K562 (cell line): ENCODE data around the gene CDC42EP1. TPM values are rescaled to one million over a fixed set of nuclear protein-coding genes. Genes with fewer than 3 reads are reported as not detected.
A peak's percentile ranks its signal among the peaks of the same experiment; 100 is the strongest.

Experiments
- CXXC5 ChIP-seq: fragments of 250-450 bp; sonication (Bioruptor Pico); IDR thresholded peaks from 2 replicates; pipeline ENCODE4 v1.8.0; 2022; ENCODE audit warnings: inconsistent platforms, mild to moderate bottlenecking, moderate library complexity
- FOSL1 ChIP-seq: fragments of 200-800 bp; sonication (Bioruptor generic); conservative IDR thresholded peaks from 2 replicates; pipeline ENCODE4 v1.6.1; 2016; ENCODE audit warnings: missing genetic modification characterization, missing compliant biosample characterization
- HDAC8 ChIP-seq: fragments of 450-650 bp; IDR thresholded peaks from 2 replicates; pipeline ENCODE4 v1.6.1; 2016; ENCODE audit warnings: mild to moderate bottlenecking, missing genetic modification characterization, moderate library complexity, missing compliant biosample characterization
- JUND ChIP-seq, 2 experiments: IDR thresholded peaks; 2 replicates in 1 of 2; 3 replicates in 1 of 2; pipeline ENCODE4 v1.6.1; 2011; ENCODE audit warnings: borderline replicate concordance in 2 of 2, low read depth in 2 of 2, low read length in 2 of 2, improper control_type of control experiment in 1 of 2, missing biosample characterization in 1 of 2, missing genetic modification characterization in 1 of 2, missing genetic modification reagents in 1 of 2
- KAT8 ChIP-seq: fragments of 450-650 bp; IDR thresholded peaks from 2 replicates; pipeline ENCODE4 v1.6.1; 2016; ENCODE audit warnings: low read depth, mild to moderate bottlenecking
- KDM5B ChIP-seq: fragments of 200-600 bp; sonication (generic); IDR thresholded peaks from 2 replicates; pipeline ENCODE4 v1.6.1; 2012; ENCODE audit warnings: low read depth, mild to moderate bottlenecking, moderate library complexity, low read length, control low read depth, inconsistent platforms; ENCODE audit not compliant: insufficient replicate concordance
- MEF2D ChIP-seq: conservative IDR thresholded peaks from 2 replicates; pipeline ENCODE4 v1.6.1; 2016; ENCODE audit warnings: low read depth, missing genetic modification characterization, missing compliant biosample characterization
- NRF1 ChIP-seq, 2 experiments: fragments of 450-650 bp; IDR thresholded peaks in 1 of 2; conservative IDR thresholded peaks in 1 of 2; 2 replicates each; pipeline ENCODE4 v1.6.1; 2014; ENCODE audit warnings: mild to moderate bottlenecking in 2 of 2
- PHF21A ChIP-seq: fragments of 450-650 bp; IDR thresholded peaks from 2 replicates; pipeline ENCODE4 v1.6.1; 2017; ENCODE audit warnings: low read depth, borderline replicate concordance
- SRF ChIP-seq, 2 experiments: fragments of 250-450, 450-650 bp in 1 of 2; sonication (Bioruptor Pico) in 1 of 2; sonication (generic) in 1 of 2; formaldehyde crosslinking; IDR thresholded peaks; 2 replicates each; pipeline versions ENCODE4 v1.5.0 to v1.5.1; 2020 to 2022; ENCODE audit warnings: mild to moderate bottlenecking in 1 of 2, missing genetic modification reagents in 1 of 2
- STAT5A ChIP-seq: IDR thresholded peaks from 2 replicates; pipeline ENCODE4 v1.6.1; 2012; ENCODE audit warnings: low read length, inconsistent platforms, borderline replicate concordance
- ZNF561 ChIP-seq: fragments of 450-650 bp; formaldehyde crosslinking; conservative IDR thresholded peaks from 2 replicates; pipeline ENCODE4 v1.4.0; 2020; ENCODE audit warnings: mild to moderate bottlenecking, moderate library complexity
- ZNF717 ChIP-seq: fragments of 250-450 bp; sonication (Bioruptor Pico); IDR thresholded peaks from 2 replicates; pipeline ENCODE4 v1.5.0; 2021
- ZNF764 ChIP-seq: fragments of 250-450 bp; sonication (Bioruptor Pico); IDR thresholded peaks from 2 replicates; pipeline ENCODE4 v1.4.0; 2020; ENCODE audit warnings: low read depth, mild to moderate bottlenecking, moderate library complexity
- ZNF79 ChIP-seq: fragments of 250-450 bp; sonication (Bioruptor Pico); IDR thresholded peaks from 2 replicates; pipeline ENCODE4 v1.4.0; 2020; ENCODE audit warnings: low read depth, mild to moderate bottlenecking, moderate library complexity
- polyA plus RNA-seq, 8 experiments: library from polyadenylated mRNA; depleted of rRNA in 4 of 8; stranded (reverse) in 5 of 8; unstranded in 3 of 8; fragments of >200 nt; fragmentation: Nextera tagmentation in 2 of 8; fragmentation: Illumina TruSeq in 1 of 8; extraction: Ambion mirVana in 2 of 8; extraction: Trizol in 1 of 8; gene quantifications; 2 replicates each; pipeline versions ENCODE4 v1.2.1 to v1.2.3, GENCODE V29; 2011 to 2014; ENCODE audit warnings: inconsistent platforms in 1 of 8, missing spikeins in 1 of 8
- total RNA-seq, 7 experiments: library from RNA; depleted of rRNA in 6 of 7; stranded (reverse); fragments of >200 nt in 6 of 7; fragmentation: Illumina TruSeq in 2 of 7; extraction: Trizol in 2 of 7; gene quantifications; 2 replicates each; pipeline versions ENCODE4 v1.2.1 to v1.2.3, GENCODE V29; 2011 to 2021; ENCODE audit warnings: low replicate concordance in 1 of 7
- TF ChIP-seq, protein P1 (sequence below): sonication (generic); formaldehyde crosslinking; IDR thresholded peaks from 2 replicates; pipeline ENCODE4 v1.8.0; 2022; ENCODE audit warnings: missing genetic modification reagents, mild to moderate bottlenecking, moderate library complexity, borderline replicate concordance
- TF ChIP-seq, protein P2 (sequence below): fragments of 250-450 bp; sonication (Bioruptor Pico); IDR thresholded peaks from 2 replicates; pipeline ENCODE4 v1.5.1; 2021; ENCODE audit warnings: mild to moderate bottlenecking
- TF ChIP-seq, protein P3 (sequence below): sonication (generic); formaldehyde crosslinking; IDR thresholded peaks from 2 replicates; pipeline ENCODE4 v1.9.0; 2022; ENCODE audit warnings: mild to moderate bottlenecking, missing genetic modification reagents
- TF ChIP-seq, protein P4 (sequence below): IDR thresholded peaks from 2 replicates; pipeline ENCODE4 v1.6.1; 2016; ENCODE audit warnings: missing genetic modification characterization, missing compliant biosample characterization
- TF ChIP-seq, protein P5 (sequence below): IDR thresholded peaks from 2 replicates; pipeline ENCODE4 v1.6.1; 2012; ENCODE audit warnings: low read depth, low read length, improper control_type of control experiment, borderline replicate concordance

Gene CDC42EP1
- total and polyA plus RNA-seq, 9 of the 15 experiments (the other 6 are each of a cell fraction or from before 2014, with no cell fraction given), result 0.67 to 70.2 (median 7.3) TPM

DNA sequence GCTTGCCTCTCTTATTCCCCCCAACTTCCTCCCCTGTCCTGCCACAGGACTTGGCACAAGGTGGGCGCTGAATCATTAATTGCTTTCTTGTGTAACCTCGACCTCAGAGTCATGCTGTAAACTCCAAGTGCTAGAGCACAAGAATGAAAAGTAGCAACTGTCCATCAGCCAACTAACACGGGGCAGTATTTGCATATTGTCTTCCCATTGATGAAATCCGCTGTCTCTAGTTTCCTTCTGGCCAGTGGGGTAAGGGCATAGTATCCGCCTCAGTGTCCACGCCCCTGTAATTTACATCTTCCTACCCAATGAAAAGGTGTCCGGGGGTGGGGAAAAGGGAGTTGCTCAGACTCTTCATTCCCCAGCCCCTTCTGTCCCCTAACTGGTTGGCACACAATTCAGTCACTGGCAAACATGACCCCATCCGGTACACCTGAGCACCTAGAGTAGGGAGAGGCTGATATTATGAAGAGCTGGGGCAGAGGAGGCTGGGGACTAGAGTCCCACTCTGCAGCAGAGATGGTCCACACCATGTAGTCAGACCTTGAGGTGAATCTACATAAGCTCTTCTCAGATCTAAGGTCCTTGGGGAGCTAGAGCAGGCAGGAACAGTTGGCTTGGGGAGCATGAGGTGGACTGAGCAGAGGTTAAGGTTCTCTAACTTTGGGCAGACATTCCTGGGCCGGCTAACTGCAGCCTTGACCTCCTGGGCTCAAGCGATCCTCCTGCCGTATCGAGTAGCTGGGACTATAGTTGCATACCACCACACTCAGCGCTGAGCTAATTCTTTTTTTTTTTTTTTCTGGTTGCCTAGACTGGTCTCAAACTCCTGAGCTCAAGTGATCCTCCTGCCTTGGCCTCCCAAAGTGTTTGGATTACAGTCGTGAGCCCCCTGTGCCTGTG is 41.5 kb downstream of the CDC42EP1 start (continued):
- TF ChIP-seq, protein P1, sequence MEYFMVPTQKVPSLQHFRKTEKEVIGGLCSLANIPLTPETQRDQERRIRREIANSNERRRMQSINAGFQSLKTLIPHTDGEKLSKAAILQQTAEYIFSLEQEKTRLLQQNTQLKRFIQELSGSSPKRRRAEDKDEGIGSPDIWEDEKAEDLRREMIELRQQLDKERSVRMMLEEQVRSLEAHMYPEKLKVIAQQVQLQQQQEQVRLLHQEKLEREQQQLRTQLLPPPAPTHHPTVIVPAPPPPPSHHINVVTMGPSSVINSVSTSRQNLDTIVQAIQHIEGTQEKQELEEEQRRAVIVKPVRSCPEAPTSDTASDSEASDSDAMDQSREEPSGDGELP (CRISPR knock-in tag), result no peak
- TF ChIP-seq JUND (IDR thresholded peaks at IDR 0.05; ENCODE audit: borderline replicate concordance, low read depth, low read length) (no peak), JUND (tag; IDR thresholded peaks at IDR 0.05; ENCODE audit: borderline replicate concordance, low read depth, low read length) (no peak), SRF (CRISPR knock-in tag; IDR thresholded peaks at IDR 0.05) (no peak), ZNF764 (CRISPR knock-in tag) (no peak), PHF21A (no peak), MEF2D (tag) (no peak), HDAC8 (no peak), KAT8 (no peak), NRF1 (conservative IDR thresholded peaks at IDR 0.05 in 1 of 2, IDR thresholded peaks at IDR 0.05 in 1 of 2) (peak; percentile 40 to 54; a peak in 2 of 4 replicates), FOSL1 (no peak), ZNF717 (CRISPR knock-in tag) (no peak), CXXC5 (CRISPR knock-in tag) (no peak), KDM5B (peak; percentile 44), STAT5A (no peak), ZNF79 (CRISPR knock-in tag) (no peak), ZNF561 (CRISPR knock-in tag) (no peak)
- TF ChIP-seq, protein P2, sequence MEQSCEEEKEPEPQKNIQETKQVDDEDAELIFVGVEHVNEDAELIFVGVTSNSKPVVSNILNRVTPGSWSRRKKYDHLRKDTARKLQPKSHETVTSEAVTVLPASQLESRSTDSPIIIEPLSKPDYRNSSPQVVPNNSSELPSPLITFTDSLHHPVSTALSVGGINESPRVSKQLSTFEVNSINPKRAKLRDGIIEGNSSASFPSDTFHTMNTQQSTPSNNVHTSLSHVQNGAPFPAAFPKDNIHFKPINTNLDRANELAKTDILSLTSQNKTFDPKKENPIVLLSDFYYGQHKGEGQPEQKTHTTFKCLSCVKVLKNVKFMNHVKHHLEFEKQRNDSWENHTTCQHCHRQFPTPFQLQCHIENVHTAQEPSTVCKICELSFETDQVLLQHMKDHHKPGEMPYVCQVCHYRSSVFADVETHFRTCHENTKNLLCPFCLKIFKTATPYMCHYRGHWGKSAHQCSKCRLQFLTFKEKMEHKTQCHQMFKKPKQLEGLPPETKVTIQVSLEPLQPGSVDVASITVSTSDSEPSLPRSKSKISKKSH (CRISPR knock-in tag), result no peak
- TF ChIP-seq, protein P3, sequence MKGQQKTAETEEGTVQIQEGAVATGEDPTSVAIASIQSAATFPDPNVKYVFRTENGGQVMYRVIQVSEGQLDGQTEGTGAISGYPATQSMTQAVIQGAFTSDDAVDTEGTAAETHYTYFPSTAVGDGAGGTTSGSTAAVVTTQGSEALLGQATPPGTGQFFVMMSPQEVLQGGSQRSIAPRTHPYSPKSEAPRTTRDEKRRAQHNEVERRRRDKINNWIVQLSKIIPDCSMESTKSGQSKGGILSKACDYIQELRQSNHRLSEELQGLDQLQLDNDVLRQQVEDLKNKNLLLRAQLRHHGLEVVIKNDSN, result no peak
- TF ChIP-seq, protein P4, sequence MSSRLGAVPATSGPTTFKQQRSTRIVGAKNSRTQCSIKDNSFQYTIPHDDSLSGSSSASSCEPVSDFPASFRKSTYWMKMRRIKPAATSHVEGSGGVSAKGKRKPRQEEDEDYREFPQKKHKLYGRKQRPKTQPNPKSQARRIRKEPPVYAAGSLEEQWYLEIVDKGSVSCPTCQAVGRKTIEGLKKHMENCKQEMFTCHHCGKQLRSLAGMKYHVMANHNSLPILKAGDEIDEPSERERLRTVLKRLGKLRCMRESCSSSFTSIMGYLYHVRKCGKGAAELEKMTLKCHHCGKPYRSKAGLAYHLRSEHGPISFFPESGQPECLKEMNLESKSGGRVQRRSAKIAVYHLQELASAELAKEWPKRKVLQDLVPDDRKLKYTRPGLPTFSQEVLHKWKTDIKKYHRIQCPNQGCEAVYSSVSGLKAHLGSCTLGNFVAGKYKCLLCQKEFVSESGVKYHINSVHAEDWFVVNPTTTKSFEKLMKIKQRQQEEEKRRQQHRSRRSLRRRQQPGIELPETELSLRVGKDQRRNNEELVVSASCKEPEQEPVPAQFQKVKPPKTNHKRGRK (tag), result no peak
- TF ChIP-seq, protein P5, sequence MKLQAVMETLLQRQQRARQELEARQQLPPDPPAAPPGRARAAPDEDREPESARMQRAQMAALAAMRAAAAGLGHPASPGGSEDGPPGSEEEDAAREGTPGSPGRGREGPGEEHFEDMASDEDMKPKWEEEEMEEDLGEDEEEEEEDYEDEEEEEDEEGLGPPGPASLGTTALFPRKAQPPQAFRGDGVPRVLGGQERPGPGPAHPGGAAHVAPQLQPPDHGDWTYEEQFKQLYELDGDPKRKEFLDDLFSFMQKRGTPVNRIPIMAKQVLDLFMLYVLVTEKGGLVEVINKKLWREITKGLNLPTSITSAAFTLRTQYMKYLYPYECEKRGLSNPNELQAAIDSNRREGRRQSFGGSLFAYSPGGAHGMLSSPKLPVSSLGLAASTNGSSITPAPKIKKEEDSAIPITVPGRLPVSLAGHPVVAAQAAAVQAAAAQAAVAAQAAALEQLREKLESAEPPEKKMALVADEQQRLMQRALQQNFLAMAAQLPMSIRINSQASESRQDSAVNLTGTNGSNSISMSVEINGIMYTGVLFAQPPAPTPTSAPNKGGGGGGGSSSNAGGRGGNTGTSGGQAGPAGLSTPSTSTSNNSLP, result no peak
